K562 (cell line): ENCODE measurements around the gene LRRTM4. TPM values are rescaled to one million over a fixed set of nuclear protein-coding genes. Genes with fewer than 3 reads are reported as not detected.

Experiments
- ATAC-seq: fragments of 200-7000 bp; cut with Tn5 transposase; 3 replicates; pipeline ENCODE4 v1.9.1; 2020; ENCODE audit warnings: moderate library complexity
- BruUV-seq: library from RNA; stranded (reverse); fragments of 400-500 nt; replicated peaks from 2 replicates; lab custom pipeline; 2021; lab: Mats Ljungman, UMichigan
- CTCF ChIA-PET: fragments of 300-600 bp; formaldehyde crosslinking; extraction: SDS; loops from one replicate; lab custom pipeline; 2021; ENCODE audit warnings: low intra/inter-chr PET ratio; lab: Yijun Ruan, JAX
- POLR2A ChIA-PET: fragments of 300-600, 350-650 bp; sonication (Branson Sonifier 250); formaldehyde crosslinking; extraction: SDS; loops from one replicate; lab custom pipeline; 2021; ENCODE audit warnings: antibody characterized with exemption, inconsistent platforms; lab: Yijun Ruan, JAX
- DNase-seq, 4 experiments: peaks; one replicate each; pipeline versions ENCODE4 v3.0.0 to v3.0.0-alpha.2; 2011 to 2018; ENCODE audit warnings: low spot score in 3 of 4, mixed read lengths in 3 of 4; ENCODE audit errors: extremely low read depth in 1 of 4
- FAIRE-seq: peaks from 2 replicates; lab custom pipeline; 2011; peaks lifted over from hg19 to GRCh38; lab: Jason Lieb, UNC
- H2AFZ ChIP-seq: 2 replicates; pipeline ENCODE4 v1.6.0; 2011; ENCODE audit warnings: low read depth, low read length, control low read depth, inconsistent platforms
- H3K27ac ChIP-seq: fragments of 200-600 bp; 3 replicates; pipeline ENCODE4 v1.8.0; 2011; ENCODE audit warnings: low read depth, mild to moderate bottlenecking, control low read depth, inconsistent platforms, low read length, moderate library complexity, mixed read lengths; ENCODE audit errors: extremely low read depth
- H3K27me3 ChIP-seq, 2 experiments: fragments of 300-600 bp in 1 of 2; 2 replicates in 1 of 2; 3 replicates in 1 of 2; pipeline versions ENCODE4 v1.6.0 to v1.8.0; 2011; ENCODE audit warnings: inconsistent platforms in 2 of 2, low read length in 2 of 2, mild to moderate bottlenecking in 1 of 2, mixed read lengths in 1 of 2, moderate library complexity in 1 of 2; ENCODE audit not compliant: control insufficient read depth in 2 of 2, insufficient read depth in 2 of 2
- H3K36me3 ChIP-seq: fragments of 300-600 bp; 3 replicates; pipeline ENCODE4 v1.8.0; 2011; ENCODE audit warnings: mild to moderate bottlenecking, low read length, inconsistent platforms; ENCODE audit not compliant: control insufficient read depth, insufficient read depth
- H3K4me1 ChIP-seq, 2 experiments: fragments of 200-600 bp in 1 of 2; replicated peaks in 1 of 2; 2 replicates in 1 of 2; 3 replicates in 1 of 2; pipeline versions ENCODE4 v1.5.1 to v1.8.0; 2011; ENCODE audit warnings: inconsistent platforms in 2 of 2, low read length in 2 of 2, mild to moderate bottlenecking in 1 of 2, mixed read lengths in 1 of 2, moderate library complexity in 1 of 2; ENCODE audit not compliant: control insufficient read depth in 2 of 2, insufficient read depth in 2 of 2
- H3K4me2 ChIP-seq: 2 replicates; pipeline ENCODE4 v1.6.1; 2011; ENCODE audit warnings: low read length, control low read depth, inconsistent platforms, mixed read lengths; ENCODE audit not compliant: insufficient read depth
- H3K4me3 ChIP-seq: fragments of 200-600 bp; sonication (generic), shearing (Covaris generic); 2 replicates; pipeline ENCODE4 v1.5.1; 2016; ENCODE audit warnings: control low read depth, inconsistent platforms
- H3K79me2 ChIP-seq: fragments of 200-600 bp; 3 replicates; pipeline ENCODE4 v1.8.0; 2011; ENCODE audit warnings: low read length, inconsistent platforms; ENCODE audit not compliant: control insufficient read depth, insufficient read depth
- H3K9ac ChIP-seq, 2 experiments: 2 replicates each; pipeline versions ENCODE4 v1.6.0 to v1.6.1; 2011; ENCODE audit warnings: low read depth in 2 of 2, low read length in 2 of 2, control low read depth in 1 of 2, inconsistent platforms in 1 of 2, mild to moderate bottlenecking in 1 of 2, mixed read lengths in 1 of 2; ENCODE audit not compliant: insufficient read depth in 1 of 2
- H3K9me1 ChIP-seq: one replicate; pipeline ENCODE4 v1.6.0; 2011; ENCODE audit warnings: inconsistent platforms, mild to moderate bottlenecking, low read length, moderate library complexity; ENCODE audit not compliant: control insufficient read depth, insufficient read depth
- H3K9me3 ChIP-seq: replicated peaks from 2 replicates; pipeline ENCODE4 v1.5.1; 2011; ENCODE audit warnings: low read depth, low read length, inconsistent platforms; ENCODE audit not compliant: control insufficient read depth, insufficient read depth
- H4K20me1 ChIP-seq: replicated peaks from 2 replicates; pipeline ENCODE4 v1.6.1; 2011; ENCODE audit warnings: low read length, inconsistent platforms, mixed read lengths; ENCODE audit not compliant: control insufficient read depth, insufficient read depth
- BCL6 ChIP-seq: fragments of 250-450 bp; sonication (Bioruptor Pico); IDR thresholded peaks from 2 replicates; pipeline ENCODE4 v1.4.0; 2020
- ETS2 ChIP-seq: IDR thresholded peaks from 2 replicates; pipeline ENCODE4 v1.6.1; 2016; ENCODE audit warnings: borderline replicate concordance, missing genetic modification characterization, mild to moderate bottlenecking, moderate library complexity, missing compliant biosample characterization; ENCODE audit not compliant: poor library complexity, severe bottlenecking
- HOMEZ ChIP-seq: fragments of 250-450 bp; sonication (Bioruptor Pico); IDR thresholded peaks from 2 replicates; pipeline ENCODE4 v1.4.0; 2020; ENCODE audit warnings: mild to moderate bottlenecking, moderate library complexity
- JUND ChIP-seq, 2 experiments: IDR thresholded peaks; 2 replicates in 1 of 2; 3 replicates in 1 of 2; pipeline ENCODE4 v1.6.1; 2011; ENCODE audit warnings: borderline replicate concordance in 2 of 2, low read depth in 2 of 2, low read length in 2 of 2, improper control_type of control experiment in 1 of 2, missing biosample characterization in 1 of 2, missing genetic modification characterization in 1 of 2, missing genetic modification reagents in 1 of 2
- MBD2 ChIP-seq: sonication (generic); IDR thresholded peaks from 2 replicates; pipeline ENCODE4 v1.6.1; 2016; ENCODE audit warnings: low read depth, borderline replicate concordance
- PML ChIP-seq: IDR thresholded peaks from 2 replicates; pipeline ENCODE4 v1.6.1; 2012; ENCODE audit warnings: low read length, inconsistent platforms
- USF2 ChIP-seq: sonication (generic); formaldehyde crosslinking; IDR thresholded peaks from 2 replicates; pipeline ENCODE4 v1.5.0; 2020; ENCODE audit warnings: missing genetic modification reagents
- ZNF699 ChIP-seq: fragments of 250-450 bp; sonication (Bioruptor Pico); IDR thresholded peaks from 2 replicates; pipeline ENCODE4 v1.8.0; 2021; ENCODE audit warnings: mild to moderate bottlenecking, moderate library complexity; ENCODE audit not compliant: insufficient replicate concordance
- WGBS: fragments of 100-300 bp; shearing (Covaris generic); methylation state at CpG from one replicate; pipeline ENCODE4 v1.1.6; 2016; ENCODE audit warnings: low coverage, mixed read lengths; ENCODE audit not compliant: insufficient coverage; ENCODE audit errors: missing lambda C conversion rate; 5-methylcytosine and 5-hydroxymethylcytosine counted together
- in situ Hi-C: fragments of 300-500 bp; cut with MboI; formaldehyde crosslinking; loops from 4 replicates; pipeline ENCODE4 v1.15.0; 2018; ENCODE audit warnings: inconsistent platforms, mixed read lengths
- intact Hi-C: fragments of 100-400 bp; cut with micrococcal nuclease; formaldehyde crosslinking; loops from 2 replicates; pipeline ENCODE4 v1.14.2; 2022
- polyA plus RNA-seq, 8 experiments: library from polyadenylated mRNA; depleted of rRNA in 4 of 8; stranded (reverse) in 5 of 8; unstranded in 3 of 8; fragments of >200 nt; fragmentation: Nextera tagmentation in 2 of 8; fragmentation: Illumina TruSeq in 1 of 8; extraction: Ambion mirVana in 2 of 8; extraction: Trizol in 1 of 8; gene quantifications; 2 replicates each; pipeline versions ENCODE4 v1.2.1 to v1.2.3, GENCODE V29; 2011 to 2014; ENCODE audit warnings: inconsistent platforms in 1 of 8, missing spikeins in 1 of 8
- total RNA-seq, 7 experiments: library from RNA; depleted of rRNA in 6 of 7; stranded (reverse); fragments of >200 nt in 6 of 7; fragmentation: Illumina TruSeq in 2 of 7; extraction: Trizol in 2 of 7; gene quantifications; 2 replicates each; pipeline versions ENCODE4 v1.2.1 to v1.2.3, GENCODE V29; 2011 to 2021; ENCODE audit warnings: low replicate concordance in 1 of 7
- TF ChIP-seq, protein P1 (sequence below): fragments of 250-450 bp; sonication (Bioruptor Pico); IDR thresholded peaks from 2 replicates; pipeline ENCODE4 v1.9.0; 2021; ENCODE audit warnings: mild to moderate bottlenecking, inconsistent platforms
- TF ChIP-seq, protein P2 (sequence below): sonication (generic); formaldehyde crosslinking; IDR thresholded peaks from 2 replicates; pipeline ENCODE4 v1.9.0; 2022; ENCODE audit warnings: mild to moderate bottlenecking, missing genetic modification reagents
- TF ChIP-seq, protein P3 (sequence below): sonication (generic); formaldehyde crosslinking; IDR thresholded peaks from 2 replicates; pipeline ENCODE4 v1.8.0; 2022; ENCODE audit warnings: mild to moderate bottlenecking, missing genetic modification reagents

LRRTM4 gene
- total and polyA plus RNA-seq, 9 of the 15 experiments (the other 6 are each of a cell fraction or from before 2014, with no cell fraction given): 0.04 TPM; not detected in 6

- FAIRE-seq (no peak), DNase-seq (no peak), ATAC-seq (no peak)
- no peaks in the 10 kb centered on the region for H3K27me3 ChIP-seq
- H3K9me3 ChIP-seq: no peaks in the 10 kb centered on the region
- ChIA-PET CTCF (no interaction called here), POLR2A (no interaction called here)
- BruUV-seq: no TSS peak
- WGBS: 7% methylated on average over 1 of the region's 1 CpG
- no peaks in the 10 kb centered on the region for H3K79me2 ChIP-seq
- TF ChIP-seq ETS2 (tag) (no peak), JUND (IDR thresholded peaks at IDR 0.05; ENCODE audit: borderline replicate concordance, low read depth, low read length) (no peak), JUND (tag; IDR thresholded peaks at IDR 0.05; ENCODE audit: borderline replicate concordance, low read depth, low read length) (no peak), BCL6 (CRISPR knock-in tag) (no peak), PML (no peak), MBD2 (no peak), USF2 (CRISPR knock-in tag) (no peak), ZNF699 (CRISPR knock-in tag) (no peak), HOMEZ (CRISPR knock-in tag) (no peak)
- TF ChIP-seq, protein P1, sequence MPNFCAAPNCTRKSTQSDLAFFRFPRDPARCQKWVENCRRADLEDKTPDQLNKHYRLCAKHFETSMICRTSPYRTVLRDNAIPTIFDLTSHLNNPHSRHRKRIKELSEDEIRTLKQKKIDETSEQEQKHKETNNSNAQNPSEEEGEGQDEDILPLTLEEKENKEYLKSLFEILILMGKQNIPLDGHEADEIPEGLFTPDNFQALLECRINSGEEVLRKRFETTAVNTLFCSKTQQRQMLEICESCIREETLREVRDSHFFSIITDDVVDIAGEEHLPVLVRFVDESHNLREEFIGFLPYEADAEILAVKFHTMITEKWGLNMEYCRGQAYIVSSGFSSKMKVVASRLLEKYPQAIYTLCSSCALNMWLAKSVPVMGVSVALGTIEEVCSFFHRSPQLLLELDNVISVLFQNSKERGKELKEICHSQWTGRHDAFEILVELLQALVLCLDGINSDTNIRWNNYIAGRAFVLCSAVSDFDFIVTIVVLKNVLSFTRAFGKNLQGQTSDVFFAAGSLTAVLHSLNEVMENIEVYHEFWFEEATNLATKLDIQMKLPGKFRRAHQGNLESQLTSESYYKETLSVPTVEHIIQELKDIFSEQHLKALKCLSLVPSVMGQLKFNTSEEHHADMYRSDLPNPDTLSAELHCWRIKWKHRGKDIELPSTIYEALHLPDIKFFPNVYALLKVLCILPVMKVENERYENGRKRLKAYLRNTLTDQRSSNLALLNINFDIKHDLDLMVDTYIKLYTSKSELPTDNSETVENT (CRISPR knock-in tag): no peak
- TF ChIP-seq, protein P2, sequence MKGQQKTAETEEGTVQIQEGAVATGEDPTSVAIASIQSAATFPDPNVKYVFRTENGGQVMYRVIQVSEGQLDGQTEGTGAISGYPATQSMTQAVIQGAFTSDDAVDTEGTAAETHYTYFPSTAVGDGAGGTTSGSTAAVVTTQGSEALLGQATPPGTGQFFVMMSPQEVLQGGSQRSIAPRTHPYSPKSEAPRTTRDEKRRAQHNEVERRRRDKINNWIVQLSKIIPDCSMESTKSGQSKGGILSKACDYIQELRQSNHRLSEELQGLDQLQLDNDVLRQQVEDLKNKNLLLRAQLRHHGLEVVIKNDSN (CRISPR knock-in tag): no peak
- TF ChIP-seq, protein P3, sequence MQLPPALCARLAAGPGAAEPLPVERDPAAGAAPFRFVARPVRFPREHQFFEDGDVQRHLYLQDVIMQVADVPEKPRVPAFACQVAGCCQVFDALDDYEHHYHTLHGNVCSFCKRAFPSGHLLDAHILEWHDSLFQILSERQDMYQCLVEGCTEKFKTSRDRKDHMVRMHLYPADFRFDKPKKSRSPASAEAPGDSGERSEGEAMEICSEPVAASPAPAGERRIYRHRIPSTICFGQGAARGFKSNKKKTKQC (CRISPR knock-in tag): no peak
- H3K9me1 ChIP-seq: no peaks in the 10 kb centered on the region
- intact Hi-C loops: no loop called here
- H3K36me3 ChIP-seq: no peaks in the 10 kb centered on the region
- no peaks in the 10 kb centered on the region for H3K4me1 ChIP-seq
- H2AFZ ChIP-seq: no peak overlapping the region
- no peak overlapping the region for H3K9ac ChIP-seq
- no peaks in the 10 kb centered on the region for H4K20me1 ChIP-seq
- no peak overlapping the region for H3K4me2 ChIP-seq
- in situ Hi-C loops: no loop called here
- H3K4me3 ChIP-seq: no peak overlapping the region
- H3K27ac ChIP-seq: no peak overlapping the region
Measured at GRCh38 chr2:77018219-77018618, 504.0 kb downstream of the LRRTM4 start.
